GM11168 (cell line): ENCODE results near the gene NEK7.
"Not testable (repeated sequence)": the region's sequence is repeated elsewhere in the genome, so short reads cannot be mapped to it uniquely, and the experiment has no call there.

Source experiments
- in situ Hi-C: fragments of 300-500 bp; cut with MboI; formaldehyde crosslinking; loops from one replicate; pipeline ENCODE4 v1.12.0; 2022; ENCODE audit warnings: low sequenced_read_pairs; ENCODE audit not compliant: unreplicated experiment

NEK7 gene

DNA sequence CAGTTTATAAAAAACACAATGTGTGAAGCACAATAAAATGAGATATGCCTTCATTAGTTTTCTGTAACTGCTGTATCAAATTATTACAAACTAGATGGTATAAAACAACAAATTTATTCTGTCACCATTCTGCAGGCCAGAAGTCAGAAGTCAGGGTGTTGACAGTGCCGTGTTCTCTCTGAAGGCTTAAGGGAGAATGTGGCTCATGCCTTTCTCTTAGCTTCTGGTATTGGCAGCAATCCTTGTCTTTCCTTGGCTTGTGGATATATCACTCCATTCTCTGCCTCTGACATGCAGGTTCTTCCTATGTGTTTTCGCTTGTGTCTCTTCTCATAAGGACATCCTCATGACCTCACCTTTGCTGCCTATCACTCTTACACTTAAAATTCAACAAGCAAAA, 10.1 kb downstream of the NEK7 start:
- in situ Hi-C loops: loop anchor here (25.0 kb wide), 1 partner anchor 295 kb away; no protein-coding TSS in a partner anchor

- in situ Hi-C loops: loop anchor here (25.0 kb wide), 1 partner anchor 295 kb away; no protein-coding TSS in a partner anchor
These were observed 10.7 kb downstream of the NEK7 start for GRCh38 chr1:198167436-198167934.

DNA sequence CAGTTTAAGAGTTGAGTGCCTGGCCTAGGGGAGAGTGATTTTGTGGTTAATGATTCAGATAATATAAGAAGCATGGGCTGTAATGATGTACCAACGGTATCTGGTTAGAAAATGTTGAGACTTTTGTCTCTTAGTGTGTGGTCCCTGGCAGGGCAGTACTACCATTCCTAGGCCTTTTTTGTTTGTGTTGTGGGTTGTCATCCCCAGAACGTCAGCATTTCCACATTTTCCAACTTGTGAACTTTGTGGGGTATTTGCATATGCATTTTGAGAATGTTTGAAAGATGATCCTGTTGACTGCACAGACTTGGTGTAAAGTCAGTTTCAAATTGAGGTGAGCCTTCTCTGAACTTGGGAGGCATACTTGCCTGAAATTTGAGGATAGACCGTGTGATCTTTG, 11.4 kb downstream of the NEK7 start:
- in situ Hi-C loops: loop anchor here (25.0 kb wide), 1 partner anchor 294 kb away; no protein-coding TSS in a partner anchor

DNA sequence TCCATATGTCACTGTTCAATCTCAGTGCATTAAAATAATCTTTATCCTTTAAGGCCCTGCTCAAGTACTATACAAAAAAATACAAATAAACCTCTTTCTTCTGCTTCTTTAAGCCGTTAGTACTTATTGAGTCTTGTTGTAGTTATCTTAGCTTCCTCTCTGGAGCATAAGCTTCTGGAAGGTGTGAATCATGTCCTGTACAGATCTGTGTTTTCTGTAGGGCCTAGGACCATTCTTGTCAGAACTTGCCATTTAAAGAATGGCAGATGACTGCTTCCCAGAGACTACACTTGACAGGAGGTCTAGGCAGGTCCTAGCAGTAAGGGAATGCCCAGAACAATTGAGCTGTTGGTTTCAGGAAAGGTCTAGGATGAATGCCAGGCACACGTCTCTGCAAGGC, 12.9 kb downstream of the NEK7 start:
- in situ Hi-C loops: loop anchor here (25.0 kb wide), 1 partner anchor 293 kb away; no protein-coding TSS in a partner anchor

DNA sequence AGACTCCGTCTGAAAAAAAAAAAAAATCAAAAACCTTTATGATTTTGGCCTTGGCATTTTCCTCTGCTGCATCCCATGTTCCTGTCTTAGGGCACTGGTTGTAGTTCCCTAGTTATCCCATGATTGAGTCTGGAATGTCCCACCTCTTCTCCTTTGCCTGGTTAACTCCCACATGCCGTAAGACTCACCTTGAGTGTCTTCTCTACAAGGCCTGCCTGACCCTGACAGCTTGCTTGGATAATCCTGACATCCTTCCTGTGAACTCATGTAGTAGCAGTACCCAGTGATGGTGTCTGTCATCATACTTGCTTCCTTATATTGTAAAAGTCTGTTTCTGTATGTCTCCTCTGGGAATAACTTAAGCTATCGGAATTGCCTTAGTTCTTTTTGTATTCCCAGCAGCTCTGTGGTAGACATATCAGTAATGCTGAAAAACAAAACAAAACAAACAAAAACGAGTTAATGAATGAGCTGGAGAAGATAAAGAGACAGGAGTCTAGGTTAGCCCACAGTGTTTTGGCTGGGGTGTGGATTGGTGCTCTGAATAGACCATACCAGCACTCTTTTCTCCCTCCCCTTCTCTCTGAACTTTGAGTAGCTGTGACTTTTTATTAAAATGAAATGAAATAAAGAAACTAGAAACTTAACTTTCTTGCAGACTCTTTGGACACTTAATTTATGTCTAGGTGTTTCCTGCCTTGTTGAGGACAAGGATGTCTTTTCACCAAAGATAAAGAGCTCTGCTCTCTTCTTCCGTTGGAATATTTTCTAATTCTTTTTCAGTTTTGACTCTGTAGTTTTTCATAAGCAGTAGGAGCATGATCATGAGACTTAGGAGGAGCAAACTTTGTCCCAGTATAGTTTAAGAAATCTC, 15.1 kb downstream of the NEK7 start:
- in situ Hi-C loops: loop anchor here (25.0 kb wide), 1 partner anchor 290 kb away; no protein-coding TSS in a partner anchor

- in situ Hi-C loops: loop anchor here (25.0 kb wide), 1 partner anchor 288 kb away; no protein-coding TSS in a partner anchor
These were observed 17.0 kb downstream of the NEK7 start for GRCh38 chr1:198173832-198174231.

- in situ Hi-C loops: loop anchor here (25.0 kb wide), 1 partner anchor 288 kb away; no protein-coding TSS in a partner anchor
These were observed 17.5 kb downstream of the NEK7 start for GRCh38 chr1:198174297-198174696.

DNA sequence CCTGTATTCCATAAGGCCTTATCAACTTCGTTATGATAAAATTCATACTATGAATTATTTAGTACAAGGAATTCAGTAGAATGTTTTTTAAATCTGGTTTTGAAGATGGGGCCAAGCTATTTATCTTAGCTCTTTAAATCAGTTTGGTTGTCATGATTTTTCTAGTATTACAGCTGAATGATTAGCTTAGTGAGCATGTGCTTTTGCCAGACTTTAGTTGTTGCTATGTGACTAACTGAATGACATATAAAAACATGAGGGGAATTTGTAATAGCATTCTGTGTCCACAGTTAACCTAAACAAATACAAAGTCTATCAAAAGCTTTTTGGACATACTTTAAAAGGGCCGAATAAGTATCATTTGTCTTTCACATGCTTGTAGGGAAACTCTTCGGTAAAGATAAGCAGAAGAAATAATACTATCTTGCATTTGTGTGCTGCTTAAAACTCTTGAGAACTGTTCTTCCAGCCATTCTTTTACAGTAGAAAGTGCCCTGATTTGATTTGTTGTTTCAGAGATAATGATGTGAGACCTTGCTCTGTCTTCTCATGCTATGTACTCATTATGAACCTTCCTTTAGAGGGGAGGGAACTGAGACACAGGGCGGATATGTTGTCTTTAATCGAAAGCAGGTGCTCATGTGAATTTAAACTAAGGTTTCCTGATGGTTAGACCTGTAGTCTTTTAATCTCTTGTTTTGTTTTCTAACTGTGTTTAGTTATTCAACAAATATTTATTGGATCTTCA, 18.8 kb downstream of the NEK7 start:
- in situ Hi-C loops: no loop called here

- in situ Hi-C loops: no loop called here
These were observed 19.4 kb downstream of the NEK7 start for GRCh38 chr1:198176179-198176578.

GRCh38 chr1:198177546-198177945, 20.7 kb downstream of the NEK7 start:
- in situ Hi-C loops: no loop called here

- in situ Hi-C loops: no loop called here
These were observed 21.8 kb downstream of the NEK7 start for GRCh38 chr1:198178615-198179014.

- in situ Hi-C loops: no loop called here
These were observed 22.8 kb downstream of the NEK7 start for GRCh38 chr1:198179556-198179981.

DNA sequence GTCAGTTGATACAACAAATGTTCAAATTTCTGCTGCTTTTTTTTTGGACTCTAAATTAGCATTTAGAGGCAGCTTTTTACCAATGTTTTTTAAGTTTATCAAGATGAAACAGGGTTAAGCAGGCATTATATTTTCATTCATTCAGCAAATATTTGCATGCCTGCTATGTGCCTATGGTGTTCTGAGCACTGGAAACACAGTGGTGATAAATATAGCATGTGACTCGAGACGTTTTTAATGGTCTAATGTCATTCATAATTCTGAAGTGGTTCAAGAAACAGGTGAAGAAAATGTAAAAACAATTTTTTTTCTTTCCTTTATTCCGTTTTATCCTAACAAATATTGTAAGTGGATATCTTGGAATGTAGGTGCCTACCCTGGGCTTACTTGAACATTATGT, 26.8 kb downstream of the NEK7 start:
- in situ Hi-C loops: no loop called here

GRCh38 chr1:198184516-198184915, 27.7 kb downstream of the NEK7 start:
- in situ Hi-C loops: no loop called here

DNA sequence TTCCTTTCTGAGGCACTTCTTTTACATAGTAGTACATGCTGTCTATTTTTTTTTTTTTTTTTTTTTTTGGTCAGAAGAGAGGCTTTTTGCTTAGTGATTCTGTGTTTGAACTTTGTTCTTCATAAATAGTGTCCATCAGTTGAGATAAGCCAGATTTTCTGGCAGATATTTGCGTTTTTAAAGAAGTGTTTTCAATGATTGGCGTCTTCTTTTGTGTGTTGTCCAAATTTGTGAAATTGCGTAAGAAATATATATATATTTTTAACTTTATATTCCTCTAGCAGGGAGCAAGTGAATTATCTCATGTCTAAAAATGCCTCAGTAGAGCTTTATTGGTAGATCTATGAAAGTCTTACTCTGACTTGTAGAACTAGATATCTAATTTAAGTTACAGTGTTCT, 28.3 kb downstream of the NEK7 start:
- in situ Hi-C loops: no loop called here

GRCh38 chr1:198185759-198186158, 29.0 kb downstream of the NEK7 start:
- in situ Hi-C loops: no loop called here

GRCh38 chr1:198186916-198187580, 30.2 kb downstream of the NEK7 start:
- in situ Hi-C loops: no loop called here

DNA sequence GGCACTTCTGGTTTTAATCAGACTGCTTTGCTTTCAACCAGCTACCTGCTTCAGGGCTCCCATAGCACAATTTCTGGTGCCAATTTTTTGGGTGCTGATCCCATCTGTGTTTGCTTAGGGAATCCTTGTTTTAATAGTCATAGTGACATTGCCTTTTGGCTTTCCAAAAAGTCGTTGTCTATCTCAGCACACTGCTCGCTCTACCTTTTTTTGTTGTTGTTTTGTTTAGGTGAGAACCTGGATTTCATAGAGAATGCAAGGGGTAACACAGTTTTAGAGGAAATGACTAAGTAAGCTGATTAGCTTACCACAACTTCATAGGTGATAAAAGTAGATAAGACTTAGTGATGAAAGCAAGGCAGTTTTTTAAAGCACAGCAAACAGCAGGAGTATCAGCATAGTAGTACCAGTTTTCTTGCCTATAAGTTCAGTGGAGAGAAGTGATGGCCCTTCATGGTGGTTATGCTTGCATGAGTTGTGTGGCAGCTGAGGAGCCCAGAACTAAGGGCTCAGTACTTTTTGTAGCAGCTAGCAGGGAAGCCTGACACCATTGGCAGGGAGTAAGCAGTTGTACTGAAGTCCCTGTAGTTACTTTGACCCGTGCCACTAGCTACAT, 31.3 kb downstream of the NEK7 start:
- in situ Hi-C loops: no loop called here

GRCh38 chr1:198191117-198191516, 34.3 kb downstream of the NEK7 start:
- in situ Hi-C loops: no loop called here

- in situ Hi-C loops: not testable (repeated sequence)
These were observed 37.1 kb downstream of the NEK7 start for GRCh38 chr1:198193871-198194270.
